NAMALWA (cell line): ENCODE measurements around the gene GPI.
"Not testable (repeated sequence)": the region's sequence is repeated elsewhere in the genome, so short reads cannot be mapped to it uniquely, and the experiment has no call there.

Experiments
- DNase-seq: peaks from one replicate; pipeline ENCODE4 v3.0.0-alpha.2; 2015; ENCODE audit warnings: low spot score

The GPI gene

GRCh38 chr19:34368338-34368737 lies 3.3 kb downstream of the GPI start:
- no peak for DNase-seq

- DNase-seq, result not testable (repeated sequence)
Measured at GRCh38 chr19:34369166-34369565, 4.2 kb downstream of the GPI start.

- no peak for DNase-seq
Measured at GRCh38 chr19:34370117-34370516, 5.1 kb downstream of the GPI start.

- no peak for DNase-seq
Measured at GRCh38 chr19:34370983-34371382, 6.0 kb downstream of the GPI start.

GRCh38 chr19:34373601-34374288 lies 8.7 kb downstream of the GPI start:
- DNase-seq, result no peak

GRCh38 chr19:34375598-34375997 lies 10.6 kb downstream of the GPI start:
- no peak for DNase-seq

- DNase-seq, result no peak
Measured at GRCh38 chr19:34380639-34381241, 15.7 kb downstream of the GPI start.

GRCh38 chr19:34381399-34382251 lies 16.6 kb downstream of the GPI start:
- DNase-seq, result no peak

- no peak for DNase-seq
Measured at GRCh38 chr19:34382471-34382870, 17.5 kb downstream of the GPI start.

GRCh38 chr19:34383599-34383998 lies 18.6 kb downstream of the GPI start:
- no peak for DNase-seq

- no peak for DNase-seq
Measured at GRCh38 chr19:34386645-34387445, 21.8 kb downstream of the GPI start.

GRCh38 chr19:34387446-34387810 lies 22.4 kb downstream of the GPI start:
- DNase-seq, result no peak

- DNase-seq, result not testable (repeated sequence)
Measured at GRCh38 chr19:34388745-34389144, 23.7 kb downstream of the GPI start.

GRCh38 chr19:34391813-34392212 lies 26.8 kb downstream of the GPI start:
- DNase-seq, result no peak

GRCh38 chr19:34393031-34393430 lies 28.0 kb downstream of the GPI start:
- DNase-seq, result no peak

GRCh38 chr19:34393629-34394028 lies 28.6 kb downstream of the GPI start:
- no peak for DNase-seq

GRCh38 chr19:34397853-34398252 lies 32.9 kb downstream of the GPI start:
- no peak for DNase-seq

GRCh38 chr19:34399886-34400285 lies 34.9 kb downstream of the GPI start:
- no peak for DNase-seq

- not testable (repeated sequence) for DNase-seq
Measured at GRCh38 chr19:34400844-34401243, 35.8 kb downstream of the GPI start.

- DNase-seq, result no peak
Measured at GRCh38 chr19:34402074-34402600, 37.1 kb downstream of the GPI start.

- DNase-seq, result no peak
Measured at GRCh38 chr19:34403784-34404108, 38.8 kb downstream of the GPI start.
